GM15510 (cell line): ENCODE measurements around the gene GPR3.

Experiments used
- POLR2A ChIP-seq: IDR thresholded peaks from 3 replicates; pipeline ENCODE4 v1.6.1; 2011; ENCODE audit warnings: borderline replicate concordance; ENCODE audit not compliant: insufficient read length; ENCODE audit errors: extremely low read depth

Gene GPR3

GRCh38 chr1:27381969-27382762 lies 10.3 kb upstream of the GPR3 start:
- no peak for TF ChIP-seq POLR2A

DNA sequence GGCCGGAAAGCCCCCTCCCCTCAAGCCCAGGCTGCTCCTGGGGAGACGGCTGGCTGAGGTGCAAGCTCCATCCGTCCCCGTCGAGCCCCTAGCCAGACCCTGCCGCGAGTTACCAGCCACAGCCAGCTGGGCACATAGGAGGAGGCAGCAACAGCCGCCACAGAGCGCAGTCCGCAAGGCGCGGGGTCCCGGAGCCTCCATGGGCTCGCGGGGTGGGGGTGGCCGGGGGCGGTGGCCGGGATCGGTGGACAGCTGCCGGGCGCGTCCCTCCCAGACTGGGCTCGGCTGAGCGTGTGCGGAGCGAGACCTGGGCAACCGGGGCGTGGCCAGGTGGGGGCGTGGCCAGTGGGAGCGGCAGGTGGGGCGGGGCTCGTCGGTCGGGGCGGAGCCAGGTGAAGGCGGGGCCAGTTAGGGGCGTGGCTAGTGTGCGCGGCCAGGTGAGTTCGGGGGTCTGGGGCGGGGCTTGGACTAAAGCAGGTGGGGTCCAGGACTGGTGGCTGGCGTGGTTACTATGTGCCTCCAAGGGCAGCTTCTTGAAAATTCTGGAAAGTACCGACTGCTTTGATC lies 9.3 kb upstream of the GPR3 start, which contains the start of gene CD164L2:
Gene CD164L2 (minus strand): TSS at position 295 of the 567 bp plus-strand sequence. CDS start 94 bp downstream, at position 201.
- no peak for TF ChIP-seq POLR2A

- no peak for TF ChIP-seq POLR2A
Measured at GRCh38 chr1:27383661-27384060, 8.8 kb upstream of the GPR3 start.

GRCh38 chr1:27388337-27389005 lies 4.0 kb upstream of the GPR3 start:
- no peak for TF ChIP-seq POLR2A

- no peak for TF ChIP-seq POLR2A
Measured at GRCh38 chr1:27391511-27392095, 819 bp upstream of the GPR3 start.

- no peak for TF ChIP-seq POLR2A
Measured at GRCh38 chr1:27392778-27393635, 585 bp downstream of the GPR3 start.

GRCh38 chr1:27393641-27394281 lies 1.3 kb downstream of the GPR3 start:
- TF ChIP-seq POLR2A, result no peak

- no peak for TF ChIP-seq POLR2A
Measured at GRCh38 chr1:27394282-27394658, 1.8 kb downstream of the GPR3 start.

GRCh38 chr1:27394925-27395324 lies 2.5 kb downstream of the GPR3 start:
- TF ChIP-seq POLR2A, result no peak

DNA sequence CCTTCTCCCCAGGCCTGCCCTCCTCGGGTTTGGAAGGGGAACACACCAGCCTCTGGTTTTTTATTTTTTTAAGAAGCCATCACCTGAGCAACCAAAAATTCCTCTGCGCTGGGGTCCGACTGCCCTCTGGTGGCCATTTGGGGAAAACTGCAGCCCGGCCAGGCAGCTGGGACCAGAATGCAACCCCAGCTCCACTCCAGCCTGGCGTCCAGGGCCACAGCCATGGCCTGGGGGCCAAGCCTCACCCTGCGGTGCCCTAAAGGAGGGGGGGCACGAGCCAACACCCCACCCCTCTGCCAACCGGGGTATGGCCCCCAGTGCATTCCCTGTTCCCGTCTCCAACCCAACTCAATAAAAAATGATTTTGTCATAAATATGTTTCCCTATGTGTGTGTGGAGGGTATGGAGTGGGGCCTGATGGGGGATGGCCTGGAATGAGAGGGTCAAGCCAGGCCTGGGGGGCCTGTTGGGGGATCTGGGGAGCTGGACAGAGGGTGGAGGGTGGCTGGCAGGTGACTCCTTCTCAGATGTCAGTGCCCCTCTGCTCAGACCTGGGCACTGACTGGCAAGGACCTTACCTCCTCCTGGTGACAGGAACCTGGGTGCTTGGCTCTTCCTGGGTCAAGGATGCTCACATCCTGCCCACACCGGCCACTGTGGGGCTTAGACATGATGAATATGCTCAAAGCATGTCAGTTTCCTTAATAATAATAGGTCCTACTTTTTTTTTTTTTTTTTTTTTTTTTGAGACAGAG lies 3.2 kb downstream of the GPR3 start:
- TF ChIP-seq POLR2A, result no peak

GRCh38 chr1:27397110-27397509 lies 4.7 kb downstream of the GPR3 start:
- no peak for TF ChIP-seq POLR2A

DNA sequence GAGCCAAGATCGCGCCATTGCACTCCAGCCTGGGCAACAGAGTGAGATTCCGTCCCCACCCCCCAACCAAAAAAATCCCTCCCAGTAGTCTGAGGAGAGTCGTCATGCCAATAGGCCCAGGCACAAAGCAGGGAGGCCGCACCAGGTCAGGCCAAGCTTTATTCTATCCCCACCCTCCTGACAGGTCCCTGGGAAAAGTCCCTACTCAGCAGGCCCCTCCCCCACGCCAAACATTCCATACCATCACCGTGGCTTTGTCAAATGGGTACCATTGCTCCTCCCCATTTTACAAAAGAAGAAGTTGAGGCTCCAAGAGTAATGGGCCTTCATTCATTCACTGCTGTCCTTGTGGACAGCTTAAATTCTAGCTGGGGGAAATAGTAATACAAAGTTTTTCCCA lies 5.3 kb downstream of the GPR3 start:
- TF ChIP-seq POLR2A, result no peak
